HG03045 (cell line): Measurements from ENCODE around the gene RABIF.
"Not testable (repeated sequence)": the region's sequence is repeated elsewhere in the genome, so short reads cannot be mapped to it uniquely, and the experiment has no call there.

ENCODE experiments used
- ATAC-seq: cut with Tn5 transposase; IDR thresholded peaks from one replicate; pipeline ENCODE4 v1.9.1; 2021; ENCODE audit warnings: mild to moderate bottlenecking, moderate library complexity; ENCODE audit not compliant: unreplicated experiment

Gene RABIF

DNA sequence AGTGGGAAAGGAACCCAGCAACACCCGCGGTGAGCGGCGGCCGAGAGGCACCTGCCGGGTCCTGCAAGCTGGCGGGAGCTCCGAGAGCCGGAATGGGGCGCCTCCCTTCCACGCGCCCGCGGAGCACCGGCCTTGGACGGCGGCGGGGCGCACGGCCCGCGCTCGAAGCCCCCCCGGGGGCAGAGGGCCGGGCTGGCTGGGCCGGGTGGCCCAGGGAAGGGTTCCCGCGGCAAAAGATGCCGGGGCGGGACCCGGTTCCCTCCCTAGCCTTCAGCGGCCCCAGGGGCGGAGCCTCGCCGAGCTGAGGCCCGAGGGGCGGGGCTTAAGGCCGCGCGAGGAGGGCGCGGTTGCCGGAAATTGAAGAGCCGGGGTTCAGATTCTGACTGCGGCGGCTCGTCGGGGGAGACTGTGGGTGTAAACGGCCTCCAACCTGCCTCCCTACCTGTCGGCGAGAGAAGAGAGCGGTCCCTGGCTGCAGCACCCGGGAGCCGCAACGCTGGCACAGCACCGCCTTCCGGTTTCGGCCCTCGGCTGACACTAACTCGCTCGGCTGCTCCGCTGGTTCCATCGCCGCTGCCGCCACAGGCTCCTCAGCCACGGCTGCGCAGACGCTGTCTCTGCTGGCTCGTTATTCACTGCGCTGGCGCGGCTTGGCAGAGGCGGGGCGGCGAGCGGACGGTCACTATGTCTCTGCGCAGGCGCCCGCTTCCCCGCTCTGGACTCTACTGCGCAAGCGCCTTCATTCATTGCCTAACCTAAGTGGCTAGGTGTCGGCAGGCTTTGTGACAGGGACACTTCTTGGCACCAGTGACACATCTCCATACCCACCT is at the start of gene RABIF:
TSS of gene RABIF (minus strand) at position 619 of the 830 bp plus-strand sequence. CDS start at position 568, 51 bp downstream.
- ATAC-seq: peak; percentile 86

DNA sequence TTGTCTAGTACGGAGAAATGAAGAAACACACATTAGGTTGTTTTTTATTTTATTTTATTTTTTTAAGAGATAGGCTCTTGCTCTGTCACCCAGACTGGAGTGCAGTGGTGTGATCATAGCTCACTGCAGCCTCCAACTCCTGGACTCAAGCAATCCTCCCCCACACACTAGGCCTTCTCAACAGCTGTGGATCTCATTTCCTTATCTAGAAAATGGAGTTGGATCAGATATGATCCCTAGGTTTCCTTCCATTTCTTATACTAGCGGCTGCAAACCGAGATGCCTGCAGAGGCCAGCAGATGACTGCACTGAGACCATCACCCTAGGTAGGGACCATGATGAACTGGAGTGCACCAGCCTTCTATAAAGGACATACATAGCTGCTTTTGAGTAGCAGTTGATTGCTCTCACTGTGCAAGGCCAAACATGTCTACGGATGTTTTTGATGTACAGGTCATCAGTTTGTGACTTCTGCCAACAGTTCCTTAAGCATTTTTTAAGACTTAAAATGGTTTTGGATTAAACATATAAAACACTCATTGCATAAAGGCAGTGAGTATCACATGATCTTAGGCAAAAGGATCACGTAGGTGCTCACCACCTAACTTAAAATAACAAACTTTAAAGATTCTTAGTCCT is 49.5 kb upstream of the RABIF start:
- ATAC-seq: no peak

GRCh38 chr1:202936409-202936808 is 47.5 kb upstream of the RABIF start:
- not testable (repeated sequence) for ATAC-seq

GRCh38 chr1:202935844-202936243 is 46.9 kb upstream of the RABIF start:
- no peak for ATAC-seq

DNA sequence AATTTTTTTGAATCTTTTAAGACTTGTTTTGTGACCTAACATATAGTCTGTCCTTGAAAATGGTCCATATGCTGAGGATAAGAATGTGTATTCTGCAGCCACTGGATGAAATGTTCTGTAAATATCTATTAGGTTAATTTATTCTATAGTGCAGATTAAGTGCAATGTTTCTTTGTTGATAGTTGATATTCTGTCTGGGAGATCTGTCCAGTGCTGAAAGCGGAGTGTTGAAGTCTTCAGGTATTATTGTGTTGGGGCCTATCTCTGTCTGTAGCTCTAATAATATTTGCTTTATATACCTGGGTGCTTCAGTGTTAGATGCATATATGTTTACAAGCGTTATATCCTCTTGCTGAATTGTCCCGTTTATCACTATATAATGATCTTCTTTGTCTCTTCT is 45.8 kb upstream of the RABIF start:
- ATAC-seq: no peak

DNA sequence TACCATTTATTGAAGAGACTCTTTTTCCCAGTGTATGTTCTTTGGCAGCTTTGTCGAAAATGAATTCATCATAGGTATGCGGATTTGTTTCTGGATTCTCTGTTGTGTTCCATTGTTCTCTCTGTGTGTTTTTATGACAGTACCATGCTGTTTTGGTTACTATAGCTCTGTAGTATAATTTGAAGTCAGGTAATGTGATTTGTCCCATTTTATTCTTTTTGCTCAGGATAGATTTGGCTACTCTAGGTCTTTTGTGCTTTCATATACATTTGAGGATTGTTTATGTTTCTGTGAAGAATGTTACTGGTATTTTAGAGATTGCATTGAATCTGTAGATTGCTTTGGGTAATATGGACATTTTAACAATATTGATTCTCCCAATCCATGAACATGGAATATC is 43.5 kb upstream of the RABIF start:
- no peak for ATAC-seq

GRCh38 chr1:202926581-202927491 is 37.9 kb upstream of the RABIF start, which contains the start of gene KLHL12:
TSS of gene KLHL12 (minus strand) at chr1:202927234. CDS start at chr1:202925162, 2,072 bp downstream.
- peak; percentile 93 for ATAC-seq

- ATAC-seq: no peak
Observed at GRCh38 chr1:202923533-202923932, 34.6 kb upstream of the RABIF start.

GRCh38 chr1:202919615-202920014 is 30.7 kb upstream of the RABIF start:
- no peak for ATAC-seq

GRCh38 chr1:202915146-202915545 is 26.2 kb upstream of the RABIF start:
- no peak for ATAC-seq

- ATAC-seq: not testable (repeated sequence)
Observed at GRCh38 chr1:202912476-202912875, 23.5 kb upstream of the RABIF start.

GRCh38 chr1:202909494-202909893 is 20.5 kb upstream of the RABIF start:
- ATAC-seq: no peak

GRCh38 chr1:202908998-202909397 is 20.0 kb upstream of the RABIF start:
- ATAC-seq: no peak

- no peak for ATAC-seq
Observed at GRCh38 chr1:202905331-202905730, 16.4 kb upstream of the RABIF start.

DNA sequence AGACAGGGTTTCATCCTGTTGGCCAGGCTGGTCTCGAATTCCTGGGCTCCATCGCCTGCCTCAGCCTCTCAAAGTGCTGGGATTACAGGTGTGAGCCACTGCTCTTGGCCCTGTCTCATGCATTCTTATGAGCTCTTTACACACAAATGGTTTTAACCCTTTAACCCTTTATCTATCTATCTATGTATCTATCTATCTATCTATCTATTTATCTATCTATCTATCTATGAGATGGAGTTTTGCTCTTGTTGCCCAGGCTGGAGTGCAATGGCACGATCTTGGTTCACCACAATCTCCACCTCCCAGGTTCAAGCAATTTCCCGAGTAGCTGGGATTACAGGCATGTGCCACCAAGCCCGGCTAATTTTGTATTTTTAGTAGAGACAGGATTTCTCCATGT is 14.9 kb upstream of the RABIF start:
- not testable (repeated sequence) for ATAC-seq

DNA sequence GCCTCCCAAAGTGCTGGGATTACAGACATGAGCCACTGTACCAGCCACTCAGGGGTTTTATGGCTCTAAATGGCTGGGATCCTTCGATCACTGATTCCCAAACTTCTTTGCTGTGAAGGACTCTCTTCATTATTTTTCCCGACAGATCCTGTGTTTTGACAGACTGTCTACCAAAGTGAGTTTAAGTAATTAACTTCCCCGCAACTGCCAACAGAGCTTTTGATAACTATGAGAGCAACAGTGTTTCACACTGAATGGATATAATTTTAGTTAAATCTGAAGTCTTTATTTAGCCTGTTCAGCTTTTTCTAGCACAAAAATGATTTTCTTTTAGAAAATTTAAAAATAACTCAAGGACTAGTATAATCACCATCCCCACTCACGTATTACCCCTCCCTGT is 12.6 kb upstream of the RABIF start:
- ATAC-seq: no peak

DNA sequence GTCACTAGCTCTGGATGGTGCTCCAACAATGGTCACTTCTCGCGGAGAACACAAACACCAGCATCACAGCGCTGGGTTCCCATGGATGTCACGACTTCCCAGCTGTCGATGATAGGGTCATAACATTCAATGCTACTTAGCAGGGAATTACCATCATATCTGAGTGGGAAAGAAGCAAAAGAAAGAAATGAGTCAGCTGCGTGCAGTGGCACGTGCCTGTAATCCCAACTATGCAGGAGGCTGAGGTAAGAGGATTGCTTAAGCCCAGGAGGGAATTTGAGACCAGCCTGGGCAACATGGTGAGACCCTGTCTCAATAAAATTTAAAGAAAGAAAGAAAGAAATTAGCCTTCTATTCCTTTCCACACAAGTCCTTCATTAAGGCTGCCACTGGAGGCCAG is 3.6 kb upstream of the RABIF start:
- no peak for ATAC-seq

- no peak for ATAC-seq
Observed at GRCh38 chr1:202890392-202890791, 1.4 kb upstream of the RABIF start.

DNA sequence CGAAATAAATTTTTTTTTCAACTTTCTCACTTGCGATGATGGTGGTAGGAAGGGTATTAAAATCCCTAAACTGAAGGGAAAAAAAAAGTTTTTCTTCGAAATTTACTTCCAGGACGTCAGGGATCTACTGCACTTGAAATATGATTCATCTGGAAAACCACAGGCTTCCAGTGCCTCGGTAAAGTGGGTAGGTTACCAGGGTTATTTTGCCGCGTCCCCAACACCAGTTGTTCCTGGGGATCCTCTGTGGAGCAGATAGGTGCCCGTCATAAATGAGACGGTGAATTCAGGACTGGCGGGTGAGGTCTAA is 773 bp downstream of the RABIF start:
- ATAC-seq: no peak

DNA sequence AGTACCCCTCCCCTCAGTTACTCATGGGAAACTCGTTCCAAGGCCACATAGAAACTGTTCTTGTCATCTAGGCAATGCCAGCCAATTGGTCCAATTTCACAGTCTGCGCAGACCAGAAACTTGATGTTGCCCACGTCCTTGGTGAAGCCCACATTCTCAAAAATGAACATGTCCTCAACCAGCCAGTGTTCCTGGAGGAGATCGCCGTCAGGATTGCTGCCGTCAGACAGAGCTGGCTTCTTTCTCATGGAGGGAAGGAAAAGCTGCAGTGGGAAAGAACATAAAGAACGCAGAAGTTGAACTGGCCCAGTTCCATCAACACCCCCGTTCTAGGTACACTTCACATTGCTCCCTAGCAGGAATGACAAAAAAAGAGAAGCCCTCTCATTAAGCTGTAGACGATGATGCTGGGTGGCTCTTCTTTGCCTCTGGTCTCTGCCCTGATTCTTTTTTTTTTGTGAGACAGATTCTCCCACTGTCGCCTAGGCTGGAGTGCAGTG is 7.9 kb downstream of the RABIF start:
- no peak for ATAC-seq

GRCh38 chr1:202880062-202880461 is 8.9 kb downstream of the RABIF start:
- ATAC-seq: no peak
